GM21723 (cell line): ENCODE data around the gene HCN4.

Source experiments
- ATAC-seq: cut with Tn5 transposase; IDR thresholded peaks from one replicate; pipeline ENCODE4 v1.9.1; 2021; ENCODE audit warnings: mild to moderate bottlenecking, moderate library complexity; ENCODE audit not compliant: unreplicated experiment

Gene HCN4

DNA sequence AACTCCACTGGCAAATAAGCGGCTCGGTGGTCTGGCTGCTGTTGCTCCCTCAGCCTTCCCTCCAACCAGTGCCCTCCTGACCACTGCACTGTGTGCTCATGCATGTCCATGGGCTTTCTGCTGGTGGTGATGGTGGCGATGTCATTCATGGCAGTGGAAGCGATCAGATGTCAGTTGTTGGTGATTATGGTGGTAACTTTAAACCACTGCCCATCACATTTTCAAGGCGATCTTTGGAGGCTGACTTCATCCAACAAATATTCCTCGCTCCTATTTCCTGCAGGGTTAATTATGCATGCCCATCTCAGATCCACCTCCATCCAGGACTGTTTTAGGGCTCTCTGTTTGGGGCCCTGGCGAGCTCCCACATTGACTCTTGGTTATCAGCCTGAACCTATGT, 13.4 kb upstream of the HCN4 start:
- no peak for ATAC-seq

DNA sequence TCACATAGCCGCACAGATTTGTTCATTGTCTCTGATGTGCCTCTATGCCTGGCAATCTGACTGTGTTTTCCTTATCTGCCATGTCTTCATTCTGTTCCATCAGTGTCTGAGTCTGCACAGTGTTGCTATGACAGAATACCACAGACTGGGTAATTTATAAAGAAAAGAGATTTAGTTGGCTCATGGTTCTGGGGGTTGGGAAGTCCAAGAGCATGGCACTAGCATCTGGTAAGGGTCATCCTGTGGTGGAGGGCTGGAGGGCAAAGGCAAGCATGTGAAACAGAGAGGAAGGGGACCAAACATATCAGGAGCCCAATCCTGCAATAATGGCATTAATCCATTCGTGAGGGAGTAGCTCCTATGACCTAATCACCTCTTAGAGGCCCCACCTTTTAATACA, 11.9 kb upstream of the HCN4 start:
- no peak for ATAC-seq

DNA sequence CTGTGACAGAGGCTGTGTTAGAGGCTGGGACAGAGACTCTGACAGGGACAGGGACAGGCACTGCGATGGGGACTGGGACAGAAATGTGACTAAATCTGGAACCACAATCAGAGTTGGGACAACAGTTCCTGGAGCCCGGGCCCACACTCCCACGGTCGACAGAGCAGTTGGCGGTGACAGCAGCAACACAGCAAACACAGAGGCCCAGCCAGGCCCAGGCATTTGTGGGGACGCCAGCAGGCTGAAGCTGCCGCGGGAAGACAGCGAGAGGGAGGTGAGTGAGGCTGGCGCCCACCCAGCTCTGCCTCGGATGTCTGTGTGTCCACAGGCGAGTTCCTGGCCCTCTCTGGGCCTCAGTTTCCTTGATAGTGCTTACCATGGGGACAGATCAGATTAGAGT, 9.3 kb upstream of the HCN4 start:
- ATAC-seq: no peak

DNA sequence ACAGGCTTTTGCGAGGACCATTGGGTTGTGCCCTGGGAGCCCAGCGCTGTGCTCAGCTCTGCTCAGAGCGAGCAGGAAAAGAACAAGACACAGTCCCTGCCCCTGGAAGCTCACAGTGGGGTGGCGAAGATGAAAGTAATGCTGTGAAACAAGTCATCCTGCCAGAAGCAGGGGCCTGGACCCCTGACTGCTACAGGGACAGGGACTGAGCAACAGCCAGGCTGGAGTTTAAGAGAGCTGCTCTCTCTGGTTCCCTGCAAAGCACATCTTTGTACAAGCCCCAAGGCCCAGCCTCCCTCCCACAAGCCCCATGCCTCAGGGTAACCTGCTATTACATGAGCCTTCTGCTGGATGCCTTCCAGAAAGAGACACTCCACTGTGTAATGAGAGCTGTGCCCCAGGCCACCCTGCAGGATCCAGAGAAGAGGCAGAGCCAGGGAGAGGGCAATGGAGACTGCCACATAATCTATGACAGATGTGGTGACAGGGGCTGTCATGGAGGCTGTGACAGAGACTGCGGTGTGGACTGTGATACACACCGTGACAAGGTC, 7.1 kb upstream of the HCN4 start:
- no peak for ATAC-seq

DNA sequence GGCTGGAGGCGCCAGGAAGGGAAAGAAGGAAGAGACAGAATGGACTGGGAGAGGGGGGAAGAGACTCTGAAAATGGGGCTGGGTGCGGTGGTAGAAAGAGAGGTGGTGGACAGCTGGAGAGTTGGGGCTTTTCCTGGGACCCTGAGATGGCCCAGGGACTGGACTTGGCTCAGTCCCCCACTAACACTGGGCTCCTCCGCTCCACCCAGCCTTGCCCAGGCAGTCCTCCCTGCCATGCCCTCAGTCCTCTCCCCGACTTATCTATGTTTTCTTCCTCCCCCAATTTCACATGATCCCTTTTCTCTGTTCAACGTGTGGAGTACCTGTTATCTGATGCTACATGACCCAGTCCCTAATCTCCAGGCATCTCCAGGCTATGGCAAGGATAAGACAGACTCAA, 6.3 kb upstream of the HCN4 start:
- ATAC-seq: no peak

DNA sequence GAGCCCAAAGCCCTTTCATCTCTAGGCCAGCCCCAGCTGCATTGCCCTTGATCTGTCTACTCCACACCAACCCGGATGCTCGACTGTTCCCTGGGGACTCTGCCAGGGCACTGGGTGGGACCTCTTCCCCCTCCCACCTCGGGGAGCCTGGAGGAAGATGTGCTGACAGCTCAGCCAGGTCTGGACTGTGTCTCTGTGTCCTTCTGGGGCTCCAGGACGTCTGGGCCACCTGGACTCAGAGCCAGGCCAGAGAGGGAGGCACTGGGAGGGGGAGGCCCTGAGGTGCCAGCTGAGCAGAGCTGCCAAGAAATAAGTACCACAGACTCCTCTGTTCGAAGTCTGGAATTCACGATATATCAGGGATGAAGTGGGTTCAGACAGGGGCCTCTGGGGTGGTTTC, 5.8 kb upstream of the HCN4 start:
- no peak for ATAC-seq

DNA sequence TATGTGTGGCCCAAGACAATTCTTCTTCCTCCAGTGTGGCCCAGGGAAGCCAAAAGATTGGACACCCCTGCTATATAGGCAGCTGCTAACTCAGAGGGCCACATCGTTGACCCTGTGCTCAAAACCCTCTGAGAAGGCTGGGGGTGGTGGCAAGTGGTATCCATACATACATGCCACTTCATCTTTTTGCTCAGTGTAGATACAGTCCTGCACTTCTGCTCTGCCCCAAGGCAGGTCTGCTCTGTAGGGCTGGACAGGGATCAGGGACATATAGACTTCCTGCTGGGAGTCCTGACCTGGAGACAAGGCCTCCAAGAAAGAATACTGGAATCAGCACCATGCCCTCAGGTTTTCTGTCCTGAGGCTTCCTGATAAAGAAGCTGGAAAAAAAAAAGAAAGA, 4.5 kb upstream of the HCN4 start:
- no peak for ATAC-seq

DNA sequence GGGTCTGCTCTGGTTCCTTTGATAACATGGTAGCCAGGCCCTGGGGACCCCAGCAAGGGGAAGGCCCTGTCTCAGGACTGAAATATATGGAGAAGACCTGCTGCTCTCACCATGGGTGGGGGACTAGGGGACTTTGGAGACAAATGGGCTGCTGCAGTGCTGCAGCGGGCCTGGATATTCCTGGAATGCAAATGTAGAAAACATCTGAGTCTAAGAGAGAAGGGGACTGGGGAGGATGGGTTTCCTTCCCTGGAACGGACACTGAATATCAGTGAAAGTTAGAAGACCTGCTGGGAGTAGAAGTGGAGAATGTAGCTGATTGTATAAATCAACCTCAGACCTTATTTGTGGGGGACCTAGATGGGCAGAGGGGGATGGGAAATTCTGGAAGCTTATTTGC, 3.1 kb upstream of the HCN4 start:
- ATAC-seq: no peak

DNA sequence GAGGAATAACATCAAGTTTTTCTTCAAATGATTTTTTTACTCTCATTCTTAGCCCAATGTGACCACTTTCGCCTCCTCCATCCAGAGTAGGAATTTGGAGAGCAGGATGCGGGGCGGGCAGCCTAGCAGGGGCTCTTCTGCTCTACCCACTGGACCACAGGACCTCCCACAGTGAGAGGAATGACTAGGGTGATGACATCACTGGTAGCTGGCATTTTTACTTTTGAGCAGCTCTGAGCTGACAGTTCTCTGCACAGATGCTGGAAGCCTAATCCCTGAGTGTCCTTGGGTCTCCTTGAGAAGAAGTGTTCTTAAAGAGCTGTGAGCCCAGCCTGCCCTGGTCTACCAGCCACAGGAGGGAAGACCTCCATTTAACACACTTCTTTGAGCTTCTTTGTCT, 1.4 kb upstream of the HCN4 start:
- ATAC-seq: no peak

DNA sequence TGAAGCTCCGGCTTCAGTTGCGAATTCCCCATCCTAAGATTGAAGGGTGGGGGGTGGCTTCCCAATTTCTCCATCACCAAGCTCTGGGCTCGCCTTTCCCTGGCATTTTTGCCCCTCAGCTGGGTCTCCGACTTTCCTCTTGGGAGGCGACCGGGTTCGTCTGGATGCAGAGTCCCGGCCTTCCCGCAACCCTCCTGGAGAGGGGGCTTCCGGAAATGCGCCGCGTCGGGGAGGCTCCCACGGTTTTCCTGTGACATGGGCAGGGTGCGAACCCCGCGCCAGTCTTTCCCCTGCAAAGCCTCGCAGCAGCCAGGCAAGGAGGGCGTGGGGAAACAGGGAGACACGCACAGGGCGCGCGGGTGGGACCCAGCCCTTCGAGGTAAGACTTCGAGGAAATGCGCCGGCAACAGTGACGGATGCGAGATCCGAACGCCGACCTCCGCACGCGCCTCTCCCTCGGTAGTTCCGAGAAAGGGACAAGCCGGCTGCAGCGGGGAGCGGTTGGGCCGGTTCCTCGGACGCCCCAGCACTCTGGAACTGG, 466 bp upstream of the HCN4 start:
- ATAC-seq: no peak

DNA sequence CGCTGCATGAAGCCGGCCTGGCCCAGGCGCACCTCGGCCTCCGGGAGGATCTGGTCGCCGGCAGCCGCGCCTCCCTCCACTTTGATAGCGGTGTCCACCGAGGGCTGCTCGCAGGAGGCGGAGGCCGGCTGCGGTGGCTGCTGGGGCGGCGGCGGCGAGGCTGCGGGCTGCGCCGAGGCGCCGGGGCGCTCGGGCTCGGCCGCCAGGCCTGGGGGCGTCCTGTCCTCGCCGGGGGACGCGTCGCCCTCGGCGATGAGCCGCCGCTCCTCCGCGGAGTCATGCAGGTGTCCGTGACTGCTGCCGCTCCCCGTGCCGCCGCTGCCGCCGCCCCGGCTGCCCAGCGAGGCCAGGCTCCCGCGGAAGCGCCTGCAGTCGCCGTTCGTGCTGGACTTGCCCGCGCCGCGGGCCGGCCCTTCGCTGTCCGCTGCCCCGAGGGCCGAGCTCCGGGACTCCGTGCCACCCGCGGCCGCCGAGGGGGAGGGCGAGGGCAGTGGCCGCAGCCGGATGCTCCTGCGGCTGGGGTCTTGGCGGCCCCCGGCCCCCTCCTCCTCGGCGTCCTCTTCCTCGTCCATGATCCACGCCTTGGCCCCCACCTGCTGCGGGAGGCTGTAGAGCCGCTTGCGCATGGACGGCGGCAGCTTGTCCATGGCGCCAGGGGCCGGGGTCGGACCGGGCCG, 996 bp downstream of the HCN4 start:
- no peak for ATAC-seq

DNA sequence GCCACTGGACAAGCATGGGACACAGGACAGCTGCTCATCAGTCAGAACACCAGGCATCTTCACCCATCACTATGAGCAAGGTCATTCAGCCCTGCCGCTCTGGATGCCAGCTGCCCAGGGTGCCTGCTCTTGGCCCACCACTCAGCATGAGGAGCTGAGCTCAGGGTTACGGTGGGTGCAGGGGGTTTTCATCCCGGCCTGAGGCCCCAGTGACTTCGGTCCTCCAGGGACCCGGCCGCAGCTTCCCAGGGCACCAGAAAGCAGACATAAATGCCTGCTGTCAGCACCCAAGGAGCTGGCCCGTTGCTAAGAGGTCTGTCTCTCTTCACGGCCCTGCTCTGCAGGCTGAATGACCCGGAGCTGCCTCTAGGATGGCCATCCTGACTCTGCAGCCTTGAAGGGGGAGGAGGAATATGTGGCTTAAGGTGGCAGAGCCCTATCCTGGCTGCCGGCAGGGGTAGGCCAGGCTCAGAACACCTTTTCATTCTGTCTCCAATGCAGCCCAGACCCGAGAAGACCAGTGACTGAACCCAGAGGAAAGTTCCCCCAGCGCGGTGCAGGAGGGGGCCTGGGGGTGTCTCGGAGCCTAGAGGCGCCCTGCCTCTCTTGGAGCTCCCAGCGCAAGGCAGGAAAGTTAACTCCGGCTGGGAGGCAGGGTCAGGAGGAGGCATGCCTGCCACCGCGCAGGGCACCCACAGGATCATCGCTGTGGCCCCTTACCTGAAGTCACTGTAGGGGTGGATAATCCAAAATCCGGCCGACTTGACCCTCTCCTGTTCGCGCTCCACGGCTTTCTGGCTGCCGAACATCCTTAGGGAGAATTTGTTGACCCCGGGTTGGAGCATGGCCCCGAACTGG, 1.8 kb downstream of the HCN4 start:
- ATAC-seq: no peak

DNA sequence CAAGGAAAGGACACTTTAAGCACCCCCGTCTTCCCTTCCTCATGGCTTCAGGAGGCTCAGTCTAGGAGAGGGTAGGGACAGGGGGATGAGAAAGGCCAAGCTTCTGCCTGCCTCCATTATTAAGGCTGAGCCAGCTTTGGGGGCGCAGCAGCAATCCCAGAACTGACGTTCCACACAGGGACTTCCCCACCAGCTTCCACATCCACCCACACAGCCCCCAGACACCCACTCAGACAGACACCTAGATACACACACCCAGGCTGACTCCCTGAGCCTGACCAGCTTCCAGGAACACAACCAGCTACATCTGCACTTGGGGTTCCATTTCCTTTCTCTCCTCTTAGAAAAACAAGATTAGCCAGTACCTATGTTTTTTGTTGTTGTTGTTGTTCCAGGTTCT, 4.7 kb downstream of the HCN4 start:
- no peak for ATAC-seq

DNA sequence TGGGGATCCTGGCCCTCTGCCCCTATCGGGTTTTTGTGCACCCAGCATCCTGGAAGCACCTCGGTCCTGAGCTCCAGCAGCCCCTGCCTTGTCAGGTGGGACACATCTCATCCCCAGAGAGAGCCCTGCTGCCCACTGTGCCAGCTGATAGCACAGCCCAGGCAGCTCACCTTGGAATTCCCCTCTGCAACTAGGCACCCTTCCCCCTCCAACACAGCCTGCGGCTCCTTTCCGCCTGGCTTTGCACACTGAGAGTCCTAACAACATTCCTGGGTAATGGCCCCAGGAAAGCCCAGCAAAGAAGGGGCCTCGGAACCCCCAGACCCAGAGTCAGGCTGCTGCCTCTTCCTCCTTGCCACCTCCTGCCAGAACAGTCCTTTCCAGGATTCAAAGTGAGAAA, 5.9 kb downstream of the HCN4 start:
- no peak for ATAC-seq

DNA sequence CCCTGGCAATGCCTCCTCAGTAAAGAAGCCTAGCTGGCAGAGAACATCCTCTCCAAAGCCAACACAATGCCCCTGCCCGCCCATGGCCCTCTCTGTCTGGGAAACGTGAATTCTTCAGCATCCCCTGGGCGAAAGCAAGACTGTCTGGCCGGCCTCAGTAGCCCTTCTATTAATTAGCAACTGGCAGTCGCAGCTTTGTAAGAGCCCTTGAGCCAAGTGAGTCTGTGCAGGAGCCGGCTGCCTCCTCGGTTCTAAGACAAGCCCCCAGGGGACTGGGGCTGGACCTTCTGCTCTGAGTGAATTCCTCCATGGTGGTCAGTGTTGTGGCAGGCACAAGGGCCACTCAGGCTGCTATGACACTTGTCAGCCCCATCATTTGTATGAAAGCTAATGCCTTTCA, 7.4 kb downstream of the HCN4 start:
- no peak for ATAC-seq

DNA sequence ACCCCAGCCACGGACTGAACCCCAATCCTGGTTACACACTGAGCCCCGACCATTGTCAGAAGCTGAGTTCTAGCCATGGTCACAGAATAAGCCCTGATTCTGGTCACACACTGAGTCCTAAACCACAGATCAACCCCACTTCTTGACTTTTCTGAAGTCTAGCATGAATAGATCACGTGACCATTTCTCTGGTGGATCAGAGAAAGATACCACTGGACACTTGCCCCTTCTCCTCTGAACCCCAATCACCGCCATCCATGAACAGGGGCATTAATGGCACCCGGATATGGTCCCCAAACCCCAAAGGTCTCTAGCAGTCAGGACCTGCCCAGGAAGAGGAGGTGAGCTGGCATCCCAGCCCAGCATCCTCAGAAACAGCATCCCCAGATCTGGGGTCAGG, 9.1 kb downstream of the HCN4 start:
- no peak for ATAC-seq

DNA sequence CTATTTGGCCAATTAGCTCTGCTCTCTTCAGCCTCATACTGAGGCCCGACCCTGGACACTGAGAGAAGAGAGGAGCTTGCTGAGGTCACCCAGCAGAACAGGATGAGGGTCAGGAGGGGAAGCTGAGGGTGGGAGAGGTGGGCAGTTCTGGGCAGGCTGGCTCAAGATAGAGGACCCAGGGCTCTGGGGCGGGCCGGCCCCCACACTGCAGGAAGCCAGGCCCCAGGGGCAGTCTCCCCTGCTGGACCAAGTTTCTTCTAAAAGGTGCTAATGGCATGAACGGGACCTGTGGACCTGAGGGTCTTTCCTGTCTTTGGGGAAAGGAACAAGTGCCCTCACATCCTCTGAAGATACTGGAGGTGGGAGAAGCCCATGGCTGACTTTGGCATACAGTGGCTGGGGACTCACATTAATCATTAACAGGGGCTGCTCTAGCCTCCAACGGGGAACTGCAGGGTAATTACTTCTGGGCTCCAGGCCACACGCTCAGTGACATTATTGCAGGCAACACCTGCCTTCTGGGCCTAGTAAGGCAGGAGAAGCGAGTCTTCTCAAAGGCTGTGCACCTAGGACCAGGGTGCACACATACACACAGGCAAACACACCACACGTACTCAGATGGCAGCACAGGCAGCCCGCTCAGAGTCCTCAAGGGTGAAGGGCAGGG, 10.6 kb downstream of the HCN4 start:
- ATAC-seq: no peak

DNA sequence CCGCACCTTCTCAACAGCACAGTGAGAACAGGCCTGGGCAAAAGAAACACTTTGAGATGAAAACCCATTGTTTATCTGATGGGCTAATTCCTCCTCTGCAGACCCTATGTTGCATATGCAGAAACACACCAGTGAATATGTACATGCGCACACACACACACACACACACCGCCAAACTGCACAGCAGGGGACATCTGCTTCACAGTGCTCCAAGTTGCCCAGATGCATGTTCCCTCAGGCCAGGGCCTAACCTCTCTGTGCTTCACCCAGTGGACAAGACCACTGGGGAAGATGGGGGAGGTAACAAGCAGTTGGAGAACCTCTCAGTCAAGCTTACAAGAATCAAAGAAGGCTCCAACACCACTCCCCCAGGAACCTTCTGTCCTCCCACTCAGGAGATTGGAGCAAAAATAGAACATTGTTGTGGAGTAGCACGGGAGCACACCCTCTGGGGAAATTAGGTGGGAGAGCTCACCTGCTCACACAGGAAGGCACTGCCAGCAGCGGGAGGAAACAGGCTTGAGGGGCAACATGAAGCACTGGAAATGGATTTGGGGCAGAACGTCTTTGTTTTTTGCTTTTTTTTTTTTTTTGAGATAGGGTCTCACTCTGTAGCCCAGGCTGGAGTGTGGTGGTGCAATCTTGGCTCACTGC, 13.0 kb downstream of the HCN4 start:
- ATAC-seq: no peak

DNA sequence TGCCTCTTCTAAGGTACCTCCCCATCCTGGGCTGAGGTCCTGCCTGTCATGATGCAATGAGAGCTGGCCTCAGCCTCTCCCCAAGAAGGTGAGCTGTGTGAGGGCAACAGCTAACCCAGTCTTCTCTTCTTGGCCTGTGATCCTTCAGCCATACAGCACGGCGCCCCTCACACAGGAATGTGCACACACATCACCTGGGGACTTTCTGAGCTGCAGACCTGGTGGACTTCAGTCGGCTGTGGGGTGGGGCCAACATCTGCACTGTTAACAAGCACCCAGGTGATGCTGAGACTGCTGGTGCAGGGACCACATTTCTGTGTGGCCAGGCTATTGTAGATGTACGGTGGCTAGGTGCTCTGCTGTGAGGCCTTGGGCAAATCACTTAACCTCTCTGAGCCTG, 14.5 kb downstream of the HCN4 start:
- ATAC-seq: no peak

DNA sequence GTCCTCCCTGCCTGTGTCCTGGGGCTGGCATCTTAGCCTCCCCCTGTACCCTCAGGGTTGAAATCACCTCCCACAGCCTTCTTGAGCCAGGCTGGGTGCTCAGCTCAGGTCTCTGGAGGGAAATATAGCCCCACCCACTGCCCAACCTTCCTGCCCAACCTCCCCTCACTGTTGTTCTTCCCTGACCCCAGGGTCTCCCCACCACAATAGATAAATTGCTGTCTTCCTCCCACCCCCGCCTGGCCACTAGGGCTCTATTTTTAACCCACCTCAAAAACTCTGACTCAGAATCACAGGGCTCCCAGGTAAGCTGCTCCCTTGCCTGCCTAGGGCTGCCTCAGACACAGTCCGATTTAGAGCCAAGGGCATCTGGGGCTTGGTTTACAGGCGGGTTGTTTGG, 15.0 kb downstream of the HCN4 start:
- no peak for ATAC-seq

DNA sequence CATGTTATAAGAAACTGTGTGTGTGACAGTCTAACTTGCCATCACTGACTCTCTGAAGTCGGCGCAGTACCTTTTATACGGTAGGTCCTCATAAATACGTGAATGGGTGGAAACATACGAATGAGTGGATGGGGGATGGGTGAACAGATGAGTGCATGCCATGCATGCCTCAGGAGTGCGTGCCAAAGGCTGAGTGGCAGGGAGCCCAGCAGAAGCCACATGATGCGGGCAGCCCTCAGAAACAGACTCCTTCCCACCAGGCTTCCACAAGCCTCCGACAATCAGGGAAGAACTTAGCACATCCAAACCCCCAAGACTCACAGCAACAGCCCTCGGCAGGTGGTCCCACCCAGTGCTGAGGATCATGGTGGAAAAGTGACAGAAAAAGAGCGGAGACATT, 16.7 kb downstream of the HCN4 start:
- no peak for ATAC-seq
